HepG2 (cell line): ENCODE measurements around the gene NEURL2. TPM values are rescaled to one million over a fixed set of nuclear protein-coding genes. Genes with fewer than 3 reads are reported as not detected.

Source experiments
- ATF7-NPFF ChIP-seq: sonication (generic); formaldehyde crosslinking; IDR thresholded peaks from 2 replicates; pipeline ENCODE4 v1.8.1; 2023; ENCODE audit warnings: mild to moderate bottlenecking, low read depth, missing genetic modification reagents, moderate library complexity
- CREM ChIP-seq, 2 experiments: sonication (generic) in 1 of 2; formaldehyde crosslinking in 1 of 2; IDR thresholded peaks; 2 replicates each; pipeline versions ENCODE4 v1.4.0 to v1.6.1; 2016 to 2020; ENCODE audit warnings: antibody characterized with exemption in 1 of 2, mild to moderate bottlenecking in 1 of 2, missing genetic modification reagents in 1 of 2
- DNMT3B ChIP-seq: conservative IDR thresholded peaks from 2 replicates; pipeline ENCODE4 v1.6.1; 2016; ENCODE audit warnings: missing biosample characterization, control low read depth
- ESRRA ChIP-seq: sonication (generic); formaldehyde crosslinking; IDR thresholded peaks from 2 replicates; pipeline ENCODE4 v1.5.1; 2020; ENCODE audit warnings: mild to moderate bottlenecking, low read depth, missing genetic modification reagents
- GATAD2A ChIP-seq: IDR thresholded peaks from 2 replicates; pipeline ENCODE4 v1.6.1; 2016
- IRF2 ChIP-seq: IDR thresholded peaks from 2 replicates; pipeline ENCODE4 v1.6.1; 2018; ENCODE audit warnings: missing genetic modification reagents, missing compliant biosample characterization
- KLF9 ChIP-seq: IDR thresholded peaks from 2 replicates; pipeline ENCODE4 v1.6.1; 2016; ENCODE audit warnings: low read depth
- MXI1 ChIP-seq: IDR thresholded peaks from 3 replicates; pipeline ENCODE4 v1.6.1; 2012; ENCODE audit warnings: low read depth, low read length, inconsistent platforms, borderline replicate concordance
- PBX2 ChIP-seq: IDR thresholded peaks from 2 replicates; pipeline ENCODE4 v1.6.1; 2016; ENCODE audit warnings: control low read depth
- PCBP1 ChIP-seq: fragments of 200-400 bp; formaldehyde crosslinking; IDR thresholded peaks from 2 replicates; pipeline ENCODE4 v1.6.1; 2017; ENCODE audit warnings: mild to moderate bottlenecking, low read depth, low read length, borderline replicate concordance
- PHF5A ChIP-seq: IDR thresholded peaks from one replicate; pipeline ENCODE4 v1.6.1; 2018; ENCODE audit warnings: low read depth, missing genetic modification reagents; ENCODE audit not compliant: unreplicated experiment
- RFXAP ChIP-seq: sonication (generic); formaldehyde crosslinking; IDR thresholded peaks from 2 replicates; pipeline ENCODE4 v1.4.0; 2020; ENCODE audit warnings: missing genetic modification reagents, borderline replicate concordance
- SETDB1 ChIP-seq: sonication (generic); formaldehyde crosslinking; IDR thresholded peaks from 2 replicates; pipeline ENCODE4 v1.5.1; 2020; ENCODE audit warnings: missing genetic modification reagents, mild to moderate bottlenecking, borderline replicate concordance
- ZFP91 ChIP-seq: sonication (generic); formaldehyde crosslinking; IDR thresholded peaks from 2 replicates; pipeline ENCODE4 v1.9.0; 2022; ENCODE audit warnings: missing genetic modification reagents, mild to moderate bottlenecking, borderline replicate concordance
- ZNF570 ChIP-seq: sonication (generic); formaldehyde crosslinking; IDR thresholded peaks from 2 replicates; pipeline ENCODE4 v1.4.0; 2020; ENCODE audit warnings: mild to moderate bottlenecking, missing genetic modification reagents, borderline replicate concordance
- ZNF713 ChIP-seq: sonication (generic); formaldehyde crosslinking; IDR thresholded peaks from 2 replicates; pipeline ENCODE4 v1.4.0; 2020; ENCODE audit warnings: mild to moderate bottlenecking, missing genetic modification reagents
- polyA plus RNA-seq, 8 experiments: library from polyadenylated mRNA; depleted of rRNA in 3 of 8; stranded (reverse) in 7 of 8; unstranded in 1 of 8; fragments of >200 nt; fragmentation: Illumina TruSeq in 4 of 8; extraction: Trizol in 4 of 8; gene quantifications; 2 replicates each; pipeline versions ENCODE4 v1.2.1 to v1.2.3, GENCODE V29; 2011 to 2016; ENCODE audit warnings: low read depth in 4 of 8, missing spikeins in 1 of 8, mixed read lengths in 1 of 8; ENCODE audit not compliant: insufficient read depth in 1 of 8
- total RNA-seq, 5 experiments: library from RNA; depleted of rRNA; stranded (reverse); fragments of >200 nt; fragmentation: Illumina TruSeq; extraction: Trizol; gene quantifications; 2 replicates each; pipeline ENCODE4 v1.2.3, GENCODE V29; 2016; ENCODE audit warnings: low read depth in 1 of 5
- TF ChIP-seq, protein P1 (sequence below): sonication (generic); formaldehyde crosslinking; IDR thresholded peaks from 2 replicates; pipeline ENCODE4 v1.5.0; 2020; ENCODE audit warnings: mild to moderate bottlenecking, missing genetic modification reagents, borderline replicate concordance
- TF ChIP-seq, protein P2 (sequence below): IDR thresholded peaks from 2 replicates; pipeline ENCODE4 v1.6.1; 2012; ENCODE audit warnings: low read length, improper control_type of control experiment

Gene NEURL2
- total and polyA plus RNA-seq, 2 of the 13 experiments (the other 11 are each of a cell fraction or from before 2014, with no cell fraction given), result 7.2 to 9.7 TPM

DNA sequence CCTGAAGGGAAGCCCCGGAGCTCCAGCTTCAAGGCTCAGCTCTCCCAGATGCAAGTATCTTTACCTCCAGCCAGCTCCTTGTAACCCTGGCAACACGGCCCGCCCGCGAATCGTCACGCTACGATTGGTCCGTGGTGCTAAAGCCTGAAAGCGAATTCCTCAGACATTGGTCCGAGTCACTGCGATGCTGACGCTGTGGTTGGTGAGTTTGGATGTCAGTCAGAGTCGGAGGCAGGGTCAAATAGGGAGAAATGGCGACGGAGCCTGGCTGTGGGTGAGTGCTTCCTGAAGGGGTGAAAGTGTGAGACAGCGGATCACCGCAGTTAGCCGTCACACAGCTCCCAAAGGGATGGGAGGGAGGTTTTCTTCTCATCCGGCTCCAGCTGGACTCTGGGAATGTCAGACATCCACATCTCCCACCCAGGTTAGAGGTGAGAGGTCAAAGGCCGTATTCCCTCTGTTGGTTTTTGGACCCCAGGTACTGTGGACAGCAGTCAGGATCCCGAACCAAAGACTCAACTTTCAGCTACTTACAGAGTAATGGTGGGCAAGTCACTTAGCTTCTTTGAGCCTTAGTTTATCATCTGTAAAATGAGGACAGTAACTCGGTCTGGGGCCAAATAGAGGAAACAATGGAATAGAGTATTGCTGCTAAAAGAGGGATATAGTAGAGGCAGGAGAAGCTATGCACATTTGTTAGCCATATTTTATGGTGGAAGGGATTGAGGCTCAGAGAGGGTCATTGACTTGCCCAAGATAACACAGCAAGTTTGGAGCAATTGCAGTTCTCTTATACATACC lies 9.8 kb downstream of the NEURL2 start, which contains the start of gene ZSWIM1 (continued):
- no peak for TF ChIP-seq ATF7-NPFF (CRISPR knock-in tag)
- peak; percentile 30; the same call in 1 of the 2 replicates for TF ChIP-seq GATAD2A (CRISPR knock-in tag)
- TF ChIP-seq PHF5A, result no peak
- TF ChIP-seq, protein P1, sequence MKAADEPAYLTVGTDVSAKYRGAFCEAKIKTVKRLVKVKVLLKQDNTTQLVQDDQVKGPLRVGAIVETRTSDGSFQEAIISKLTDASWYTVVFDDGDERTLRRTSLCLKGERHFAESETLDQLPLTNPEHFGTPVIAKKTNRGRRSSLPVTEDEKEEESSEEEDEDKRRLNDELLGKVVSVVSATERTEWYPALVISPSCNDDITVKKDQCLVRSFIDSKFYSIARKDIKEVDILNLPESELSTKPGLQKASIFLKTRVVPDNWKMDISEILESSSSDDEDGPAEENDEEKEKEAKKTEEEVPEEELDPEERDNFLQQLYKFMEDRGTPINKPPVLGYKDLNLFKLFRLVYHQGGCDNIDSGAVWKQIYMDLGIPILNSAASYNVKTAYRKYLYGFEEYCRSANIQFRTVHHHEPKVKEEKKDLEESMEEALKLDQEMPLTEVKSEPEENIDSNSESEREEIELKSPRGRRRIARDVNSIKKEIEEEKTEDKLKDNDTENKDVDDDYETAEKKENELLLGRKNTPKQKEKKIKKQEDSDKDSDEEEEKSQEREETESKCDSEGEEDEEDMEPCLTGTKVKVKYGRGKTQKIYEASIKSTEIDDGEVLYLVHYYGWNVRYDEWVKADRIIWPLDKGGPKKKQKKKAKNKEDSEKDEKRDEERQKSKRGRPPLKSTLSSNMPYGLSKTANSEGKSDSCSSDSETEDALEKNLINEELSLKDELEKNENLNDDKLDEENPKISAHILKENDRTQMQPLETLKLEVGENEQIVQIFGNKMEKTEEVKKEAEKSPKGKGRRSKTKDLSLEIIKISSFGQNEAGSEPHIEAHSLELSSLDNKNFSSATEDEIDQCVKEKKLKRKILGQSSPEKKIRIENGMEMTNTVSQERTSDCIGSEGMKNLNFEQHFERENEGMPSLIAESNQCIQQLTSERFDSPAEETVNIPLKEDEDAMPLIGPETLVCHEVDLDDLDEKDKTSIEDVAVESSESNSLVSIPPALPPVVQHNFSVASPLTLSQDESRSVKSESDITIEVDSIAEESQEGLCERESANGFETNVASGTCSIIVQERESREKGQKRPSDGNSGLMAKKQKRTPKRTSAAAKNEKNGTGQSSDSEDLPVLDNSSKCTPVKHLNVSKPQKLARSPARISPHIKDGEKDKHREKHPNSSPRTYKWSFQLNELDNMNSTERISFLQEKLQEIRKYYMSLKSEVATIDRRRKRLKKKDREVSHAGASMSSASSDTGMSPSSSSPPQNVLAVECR, result peak; percentile 95
- TF ChIP-seq PCBP1, result no peak
- TF ChIP-seq ZNF713 (CRISPR knock-in tag), result no peak
- peak; percentile 94; the same call in 2 of the 3 replicates for TF ChIP-seq MXI1
- no peak for TF ChIP-seq ZNF570
- peak; percentile 100 for TF ChIP-seq PBX2
- TF ChIP-seq DNMT3B, result peak; percentile 92
- TF ChIP-seq RFXAP (CRISPR knock-in tag), result peak; percentile 95
- TF ChIP-seq IRF2 (CRISPR knock-in tag), result peak; percentile 62
- no peak for TF ChIP-seq KLF9 (CRISPR knock-in tag)
- TF ChIP-seq ESRRA (CRISPR knock-in tag), result peak; percentile 80; the same call in 1 of the 2 replicates
- TF ChIP-seq, protein P2, sequence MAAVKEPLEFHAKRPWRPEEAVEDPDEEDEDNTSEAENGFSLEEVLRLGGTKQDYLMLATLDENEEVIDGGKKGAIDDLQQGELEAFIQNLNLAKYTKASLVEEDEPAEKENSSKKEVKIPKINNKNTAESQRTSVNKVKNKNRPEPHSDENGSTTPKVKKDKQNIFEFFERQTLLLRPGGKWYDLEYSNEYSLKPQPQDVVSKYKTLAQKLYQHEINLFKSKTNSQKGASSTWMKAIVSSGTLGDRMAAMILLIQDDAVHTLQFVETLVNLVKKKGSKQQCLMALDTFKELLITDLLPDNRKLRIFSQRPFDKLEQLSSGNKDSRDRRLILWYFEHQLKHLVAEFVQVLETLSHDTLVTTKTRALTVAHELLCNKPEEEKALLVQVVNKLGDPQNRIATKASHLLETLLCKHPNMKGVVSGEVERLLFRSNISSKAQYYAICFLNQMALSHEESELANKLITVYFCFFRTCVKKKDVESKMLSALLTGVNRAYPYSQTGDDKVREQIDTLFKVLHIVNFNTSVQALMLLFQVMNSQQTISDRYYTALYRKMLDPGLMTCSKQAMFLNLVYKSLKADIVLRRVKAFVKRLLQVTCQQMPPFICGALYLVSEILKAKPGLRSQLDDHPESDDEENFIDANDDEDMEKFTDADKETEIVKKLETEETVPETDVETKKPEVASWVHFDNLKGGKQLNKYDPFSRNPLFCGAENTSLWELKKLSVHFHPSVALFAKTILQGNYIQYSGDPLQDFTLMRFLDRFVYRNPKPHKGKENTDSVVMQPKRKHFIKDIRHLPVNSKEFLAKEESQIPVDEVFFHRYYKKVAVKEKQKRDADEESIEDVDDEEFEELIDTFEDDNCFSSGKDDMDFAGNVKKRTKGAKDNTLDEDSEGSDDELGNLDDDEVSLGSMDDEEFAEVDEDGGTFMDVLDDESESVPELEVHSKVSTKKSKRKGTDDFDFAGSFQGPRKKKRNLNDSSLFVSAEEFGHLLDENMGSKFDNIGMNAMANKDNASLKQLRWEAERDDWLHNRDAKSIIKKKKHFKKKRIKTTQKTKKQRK, result no peak; the same call in 1 of the 2 replicates
- no peak for TF ChIP-seq SETDB1 (CRISPR knock-in tag)
- TF ChIP-seq ZFP91 (CRISPR knock-in tag), result no peak; the same call in 1 of the 2 replicates
- peak; percentile 85 for TF ChIP-seq CREM (IDR thresholded peaks at IDR 0.05)
- TF ChIP-seq CREM (CRISPR knock-in tag; IDR thresholded peaks at IDR 0.05), result no peak
